CD4-positive, alpha-beta T cell treated with Interleukin-6 at 100 ng/mL for 8 hours (primary cell): Measurements from ENCODE around the gene SLC49A3.
A peak's percentile ranks its signal among the peaks of the same experiment; 100 is the strongest.
"Not testable (repeated sequence)": the region's sequence is repeated elsewhere in the genome, so short reads cannot be mapped to it uniquely, and the experiment has no call there.

ENCODE experiments used
- DNase-seq: peaks from one replicate; pipeline ENCODE4 v3.0.0-alpha.2; 2020; ENCODE audit warnings: mixed read lengths, low spot score

SLC49A3 gene

GRCh38 chr4:681736-682451, 7.1 kb downstream of the SLC49A3 start:
- DNase-seq = peak; percentile 32

- peak; percentile 55 for DNase-seq
These were observed 7.9 kb downstream of the SLC49A3 start for GRCh38 chr4:680928-681645.

GRCh38 chr4:680551-680927, 8.4 kb downstream of the SLC49A3 start:
- DNase-seq = no peak

GRCh38 chr4:680091-680490, 8.9 kb downstream of the SLC49A3 start:
- DNase-seq = no peak

- no peak for DNase-seq
These were observed 9.3 kb downstream of the SLC49A3 start for GRCh38 chr4:679629-680028.

- DNase-seq = no peak
These were observed 9.9 kb downstream of the SLC49A3 start for GRCh38 chr4:679104-679481.

- DNase-seq = no peak
These were observed 10.4 kb downstream of the SLC49A3 start for GRCh38 chr4:678331-679103.

GRCh38 chr4:677431-678293, 11.3 kb downstream of the SLC49A3 start:
- no peak for DNase-seq

- DNase-seq = no peak
These were observed 12.1 kb downstream of the SLC49A3 start for GRCh38 chr4:676871-677235.

GRCh38 chr4:675980-676870, 12.7 kb downstream of the SLC49A3 start:
- no peak for DNase-seq

- no peak for DNase-seq
These were observed 13.7 kb downstream of the SLC49A3 start for GRCh38 chr4:675036-675882.

- peak; percentile 97 for DNase-seq
These were observed 14.5 kb downstream of the SLC49A3 start, which contains the start of the genes ATP5ME and MYL5 for GRCh38 chr4:674172-675035. ATP5ME (minus strand) TSS chr4:674276; CDS start chr4:674247, 29 bp downstream. MYL5 (plus strand) TSS chr4:674542; CDS start chr4:678027, 3,485 bp downstream.

- DNase-seq = no peak
These were observed 15.4 kb downstream of the SLC49A3 start for GRCh38 chr4:673349-674091.

GRCh38 chr4:671769-672168, 17.2 kb downstream of the SLC49A3 start:
- no peak for DNase-seq

GRCh38 chr4:669806-670559, 19.0 kb downstream of the SLC49A3 start:
- not testable (repeated sequence) for DNase-seq

- DNase-seq = not testable (repeated sequence)
These were observed 20.7 kb downstream of the SLC49A3 start for GRCh38 chr4:668219-668618.

GRCh38 chr4:667545-667925, 21.4 kb downstream of the SLC49A3 start:
- no peak for DNase-seq
